OCI-LY1 (cell line): ENCODE results near the gene ZBTB20.

Experiments used
- CTCF ChIP-seq: fragments of 200-600 bp; sonication (generic), shearing (Covaris generic); IDR thresholded peaks from 2 replicates; pipeline ENCODE4 v1.5.1; 2017; ENCODE audit warnings: mild to moderate bottlenecking, antibody characterized with exemption, low read length, moderate library complexity, mixed read lengths
- EZH2 ChIP-seq: fragments of 200-600 bp; sonication (generic), shearing (Covaris generic); IDR thresholded peaks from 2 replicates; pipeline ENCODE4 v1.8.0; 2017; ENCODE audit warnings: borderline replicate concordance, mixed run types, mild to moderate bottlenecking, antibody characterized with exemption, low read length, moderate library complexity, mixed read lengths

- no peak for TF ChIP-seq CTCF
- no peak for TF ChIP-seq EZH2
Observed at GRCh38 chr3:114929971-114930732, 216.9 kb downstream of the ZBTB20 start.
